GM23248 (cell line): Measurements from ENCODE around the gene CACNA1C. TPM values are rescaled to one million over a fixed set of nuclear protein-coding genes. Genes with fewer than 3 reads are reported as not detected.

Source experiments
- DNase-seq: peaks from one replicate; pipeline ENCODE4 v3.0.0-alpha.2; 2015
- H2AFZ ChIP-seq: fragments of 200-600 bp; sonication (generic); 2 replicates; pipeline ENCODE4 v1.6.1; 2016; ENCODE audit warnings: antibody characterized with exemption
- H3F3A ChIP-seq: fragments of 200-600 bp; sonication (generic); 2 replicates; pipeline ENCODE4 v1.6.1; 2016; ENCODE audit warnings: mild to moderate bottlenecking, antibody characterized with exemption, mixed run types; ENCODE audit not compliant: insufficient read depth
- H3K27ac ChIP-seq: fragments of 200-600 bp; sonication (generic); 2 replicates; pipeline ENCODE4 v1.5.1; 2016; ENCODE audit warnings: mild to moderate bottlenecking
- H3K27me3 ChIP-seq: fragments of 200-600 bp; sonication (generic); replicated peaks from 2 replicates; pipeline ENCODE4 v1.6.1; 2016; ENCODE audit warnings: mild to moderate bottlenecking; ENCODE audit not compliant: insufficient read depth
- H3K36me3 ChIP-seq: fragments of 200-600 bp; sonication (generic); 2 replicates; pipeline ENCODE4 v1.6.1; 2016; ENCODE audit warnings: low read depth, mild to moderate bottlenecking
- H3K4me1 ChIP-seq: fragments of 200-600 bp; sonication (generic); 2 replicates; pipeline ENCODE4 v1.6.1; 2016; ENCODE audit warnings: mild to moderate bottlenecking; ENCODE audit not compliant: insufficient read depth
- H3K4me2 ChIP-seq: fragments of 200-600 bp; sonication (generic); one replicate; pipeline ENCODE4 v1.6.1; 2016; ENCODE audit warnings: mild to moderate bottlenecking; ENCODE audit not compliant: unreplicated experiment
- H3K4me3 ChIP-seq: fragments of 200-600 bp; sonication (generic); 2 replicates; pipeline ENCODE4 v1.5.1; 2016; ENCODE audit warnings: mild to moderate bottlenecking
- H3K79me2 ChIP-seq: fragments of 200-600 bp; sonication (generic); 2 replicates; pipeline ENCODE4 v1.6.1; 2016; ENCODE audit warnings: mild to moderate bottlenecking; ENCODE audit not compliant: insufficient read depth
- H3K9ac ChIP-seq: fragments of 200-600 bp; sonication (generic); 2 replicates; pipeline ENCODE4 v1.6.1; 2016; ENCODE audit warnings: mild to moderate bottlenecking
- H3K9me2 ChIP-seq: fragments of 200-600 bp; sonication (generic); 2 replicates; pipeline ENCODE4 v1.6.1; 2016; ENCODE audit warnings: mixed run types, mild to moderate bottlenecking, moderate library complexity; ENCODE audit not compliant: insufficient read depth
- H3K9me3 ChIP-seq: fragments of 200-600 bp; sonication (generic); one replicate; pipeline ENCODE4 v1.6.1; 2017; ENCODE audit warnings: low read depth
- H4K20me1 ChIP-seq: fragments of 200-600 bp; sonication (generic); 2 replicates; pipeline ENCODE4 v1.6.0; 2016; ENCODE audit not compliant: insufficient read depth
- EZH2 ChIP-seq: fragments of 200-600 bp; sonication (generic); IDR thresholded peaks from 2 replicates; pipeline ENCODE4 v1.6.1; 2018; ENCODE audit warnings: antibody characterized with exemption, mild to moderate bottlenecking; ENCODE audit not compliant: insufficient read depth, poor library complexity, severe bottlenecking
- EZH2phosphoT487 ChIP-seq: fragments of 200-600 bp; sonication (generic); IDR thresholded peaks from 2 replicates; pipeline ENCODE4 v1.6.1; 2018; ENCODE audit warnings: antibody characterized with exemption, moderate library complexity, mild to moderate bottlenecking, low read depth; ENCODE audit not compliant: insufficient read depth
- WGBS, 2 experiments: methylation state at CpG; one replicate each; pipeline ENCODE4 v1.1.6; 2015 to 2017; ENCODE audit warnings: low lambda C conversion rate in 2 of 2, low coverage in 1 of 2; ENCODE audit errors: missing lambda C conversion rate in 2 of 2; 5-methylcytosine and 5-hydroxymethylcytosine counted together
- in situ Hi-C: fragments of 300-500 bp; cut with MboI; formaldehyde crosslinking; loops from 2 replicates; pipeline ENCODE4 v1.15.0; 2020
- polyA plus RNA-seq: library from polyadenylated mRNA; unstranded; fragments of >200 nt; fragmentation: Nextera tagmentation; extraction: Ambion mirVana; gene quantifications from 2 replicates; pipeline ENCODE4 v1.2.1, GENCODE V29; 2016
- total RNA-seq: library from RNA; depleted of rRNA; stranded (reverse); fragments of >200 nt; shearing (Covaris generic); gene quantifications from 2 replicates; pipeline ENCODE4 v1.2.3, GENCODE V29; 2014

The CACNA1C gene
- total and polyA plus RNA-seq, 2 experiments from 2014 or later, result 4.9 to 11.5 TPM

GRCh38 chr12:2719392-2719791 lies 666.6 kb downstream of the CACNA1C start:
- no peaks in the 10 kb centered on the region for H4K20me1 ChIP-seq
- H3F3A ChIP-seq, result no peaks in the 10 kb centered on the region
- no peaks in the 10 kb centered on the region for H3K79me2 ChIP-seq
- no peak overlapping the region for H3K4me2 ChIP-seq
- no peak overlapping the region for H3K9ac ChIP-seq
- 26 to 27% methylated on average over 2 of the region's 2 CpGs for WGBS, 2 experiments
- no peak overlapping the region for H3K4me3 ChIP-seq
- DNase-seq, result no peak
- peaks cover 54% of the 10 kb centered on the region for H3K27me3 ChIP-seq
- no peak overlapping the region for H3K27ac ChIP-seq
- no peaks in the 10 kb centered on the region for H3K9me3 ChIP-seq
- no peaks in the 10 kb centered on the region for H3K36me3 ChIP-seq
- no peaks in the 10 kb centered on the region for H3K4me1 ChIP-seq
- H3K9me2 ChIP-seq, result no peaks in the 10 kb centered on the region
- in situ Hi-C loops, result no loop called here
- no peak overlapping the region for H2AFZ ChIP-seq
- no peak for TF ChIP-seq EZH2

DNA sequence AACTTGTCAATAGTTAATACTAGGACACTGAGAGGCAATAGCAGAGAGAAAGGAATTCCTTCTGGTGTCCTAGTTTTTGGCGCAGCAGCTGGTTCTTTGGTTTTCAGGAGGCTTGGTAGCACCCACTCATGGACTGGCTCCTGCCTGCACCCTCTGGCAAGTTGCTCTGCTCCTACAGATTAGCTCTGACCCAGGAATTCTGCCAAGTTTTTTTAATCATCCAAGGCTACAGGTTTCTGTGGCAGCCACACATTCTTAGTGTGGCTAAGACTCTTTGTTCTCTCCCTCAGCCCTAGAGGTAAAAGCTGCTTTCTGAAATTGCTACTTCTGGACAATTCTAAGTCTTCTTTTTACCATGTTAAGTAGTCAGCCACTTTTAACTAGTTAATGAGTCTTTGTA lies 670.0 kb downstream of the CACNA1C start:
- H3K9me2 ChIP-seq, result no peaks in the 10 kb centered on the region
- DNase-seq, result peak; percentile 25
- no peak overlapping the region for H3K4me2 ChIP-seq
- no peaks in the 10 kb centered on the region for H3K36me3 ChIP-seq
- no peaks in the 10 kb centered on the region for H3K9me3 ChIP-seq
- H3K79me2 ChIP-seq, result no peaks in the 10 kb centered on the region
- H3F3A ChIP-seq, result no peaks in the 10 kb centered on the region
- no peaks in the 10 kb centered on the region for H4K20me1 ChIP-seq
- H3K4me1 ChIP-seq, result no peaks in the 10 kb centered on the region
- H3K4me3 ChIP-seq, result no peak overlapping the region
- no peak overlapping the region for H3K9ac ChIP-seq
- no peak overlapping the region for H3K27ac ChIP-seq
- in situ Hi-C loops, result no loop called here
- 70 to 79% methylated on average over 1 of the region's 1 CpG for WGBS, 2 experiments
- no peak for TF ChIP-seq EZH2phosphoT487
- TF ChIP-seq EZH2, result no peak
- H3K27me3 ChIP-seq, result peaks cover 55% of the 10 kb centered on the region
- H2AFZ ChIP-seq, result no peak overlapping the region

GRCh38 chr12:2732290-2732689 lies 679.5 kb downstream of the CACNA1C start:
- Histone ChIP-seq H3K79me2 (no peaks in the 10 kb centered on the region), H3K9me2 (no peaks in the 10 kb centered on the region), H3K27me3 (peaks cover 84% of the 10 kb centered on the region), H3K4me1 (no peaks in the 10 kb centered on the region), H3K4me3 (no peak overlapping the region), H3F3A (no peaks in the 10 kb centered on the region), H3K9ac (no peak overlapping the region), H3K4me2 (no peak overlapping the region), H3K27ac (no peak overlapping the region), H3K36me3 (no peaks in the 10 kb centered on the region), H4K20me1 (no peaks in the 10 kb centered on the region), H2AFZ (no peak overlapping the region), H3K9me3 (no peaks in the 10 kb centered on the region)
- in situ Hi-C loops, result no loop called here
- WGBS, 2 experiments, result 58 to 59% methylated on average over 6 of the region's 6 CpGs
- TF ChIP-seq EZH2phosphoT487 (no peak), EZH2 (no peak)
- DNase-seq, result no peak

DNA sequence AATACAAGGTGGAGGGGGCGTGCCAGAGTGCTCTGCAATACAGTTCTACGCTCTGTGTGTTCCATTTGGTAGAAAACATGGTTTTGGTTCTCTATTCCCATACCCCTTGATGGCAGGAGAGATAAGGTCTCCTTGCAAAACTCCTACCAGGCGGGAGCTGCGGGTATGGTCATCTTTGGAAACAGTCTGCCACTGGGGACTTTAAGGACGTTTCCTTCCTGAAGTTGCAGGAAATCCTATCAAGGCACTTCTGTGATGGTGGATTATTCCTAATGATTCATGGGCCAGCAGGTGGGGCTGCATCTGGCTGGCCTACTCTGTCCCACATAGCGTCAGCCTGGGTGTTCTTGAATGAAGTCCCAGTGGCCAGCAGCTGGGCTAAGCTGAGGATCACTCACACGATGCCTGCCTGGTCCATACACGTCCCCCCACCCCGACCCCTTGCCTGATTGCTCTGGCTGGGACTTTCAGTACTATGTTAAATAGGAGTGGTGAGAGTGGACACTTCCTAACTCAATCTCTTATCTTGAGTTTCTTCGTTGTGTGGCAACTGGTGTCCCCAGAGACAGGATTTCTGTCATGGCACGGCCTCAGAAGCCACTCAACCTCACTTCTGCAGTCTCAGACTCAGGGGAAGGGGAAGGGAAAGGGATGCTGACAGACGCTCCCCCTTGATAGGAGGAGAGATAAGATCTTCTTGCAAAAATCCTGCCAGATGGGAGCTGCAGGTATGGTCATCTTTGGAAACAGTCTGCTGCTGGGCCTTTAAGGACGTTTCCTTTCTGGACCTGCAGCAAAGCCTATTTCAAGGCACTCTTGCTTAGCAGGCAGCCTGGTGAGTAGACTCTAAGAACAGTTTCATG lies 680.9 kb downstream of the CACNA1C start:
- Histone ChIP-seq H3K79me2 (no peaks in the 10 kb centered on the region), H3F3A (no peaks in the 10 kb centered on the region), H3K9me2 (no peaks in the 10 kb centered on the region), H3K4me1 (no peaks in the 10 kb centered on the region), H4K20me1 (no peaks in the 10 kb centered on the region), H3K4me3 (no peak overlapping the region), H3K9ac (no peak overlapping the region), H3K27ac (no peak overlapping the region), H3K4me2 (no peak overlapping the region), H3K9me3 (no peaks in the 10 kb centered on the region), H3K27me3 (peaks cover 71% of the 10 kb centered on the region), H2AFZ (no peak overlapping the region), H3K36me3 (no peaks in the 10 kb centered on the region)
- no peak for TF ChIP-seq EZH2phosphoT487
- TF ChIP-seq EZH2, result no peak
- DNase-seq, result no peak
- in situ Hi-C loops, result no loop called here
- 34 to 40% methylated on average over 13 of the region's 13 CpGs for WGBS, 2 experiments
